GM23338 (cell line): ENCODE results near the gene SLC12A7. TPM values are rescaled to one million over a fixed set of nuclear protein-coding genes. Genes with fewer than 3 reads are reported as not detected.

Source experiments
- ATAC-seq: fragments of 200-7000 bp; cut with Tn5 transposase; 3 replicates; pipeline ENCODE4 v1.9.1; 2020
- DNase-seq: peaks from one replicate; pipeline ENCODE4 v3.0.0-alpha.2; 2015; ENCODE audit warnings: low spot score
- H2AFZ ChIP-seq: fragments of 200-600 bp; sonication (generic); 2 replicates; pipeline ENCODE4 v1.8.0; 2016; ENCODE audit warnings: antibody characterized with exemption, mild to moderate bottlenecking, moderate library complexity
- H3F3A ChIP-seq: fragments of 200-600 bp; sonication (generic); replicated peaks from 2 replicates; pipeline ENCODE4 v1.8.0; 2017; ENCODE audit warnings: antibody characterized with exemption, mixed run types, low read depth
- H3K27ac ChIP-seq: fragments of 200-600 bp; sonication (generic); 2 replicates; pipeline ENCODE4 v1.6.1; 2016; ENCODE audit warnings: low read depth
- H3K27me3 ChIP-seq: fragments of 200-600 bp; sonication (generic); 2 replicates; pipeline ENCODE4 v1.8.0; 2016; ENCODE audit warnings: mild to moderate bottlenecking, mixed run types, moderate library complexity; ENCODE audit not compliant: insufficient read depth
- H3K36me3 ChIP-seq: fragments of 200-600 bp; sonication (generic); 2 replicates; pipeline ENCODE4 v1.8.0; 2016; ENCODE audit warnings: mild to moderate bottlenecking; ENCODE audit not compliant: insufficient read depth
- H3K4me1 ChIP-seq: fragments of 200-600 bp; sonication (generic); 2 replicates; pipeline ENCODE4 v1.8.0; 2016; ENCODE audit warnings: mild to moderate bottlenecking, moderate library complexity; ENCODE audit not compliant: insufficient read depth
- H3K4me2 ChIP-seq: fragments of 200-600 bp; sonication (generic); 2 replicates; pipeline ENCODE4 v1.7.1; 2017; ENCODE audit warnings: mixed run types
- H3K4me3 ChIP-seq: fragments of 200-600 bp; sonication (generic); 2 replicates; pipeline ENCODE4 v1.6.1; 2016; ENCODE audit warnings: mixed run types
- H3K79me2 ChIP-seq: fragments of 200-600 bp; sonication (generic); replicated peaks from 2 replicates; pipeline ENCODE4 v1.8.0; 2017; ENCODE audit warnings: mild to moderate bottlenecking; ENCODE audit not compliant: insufficient read depth
- H3K9me2 ChIP-seq: fragments of 200-600 bp; sonication (generic); 2 replicates; pipeline ENCODE4 v1.8.0; 2017; ENCODE audit not compliant: insufficient read depth
- H4K20me1 ChIP-seq: fragments of 200-600 bp; sonication (generic); replicated peaks from 2 replicates; pipeline ENCODE4 v1.8.0; 2017; ENCODE audit warnings: mild to moderate bottlenecking; ENCODE audit not compliant: insufficient read depth
- H3K27ac Mint-ChIP-seq: 2 replicates; pipeline ENCODE4 v1.8.0; 2020; ENCODE audit warnings: inconsistent platforms, mild to moderate bottlenecking, moderate library complexity, mixed read lengths
- H3K27me3 Mint-ChIP-seq: 3 replicates; pipeline ENCODE4 v1.8.0; 2022; ENCODE audit warnings: low read depth, mild to moderate bottlenecking, moderate library complexity, mixed read lengths, inconsistent platforms; ENCODE audit not compliant: insufficient read depth, poor library complexity
- H3K36me3 Mint-ChIP-seq: 3 replicates; pipeline ENCODE4 v1.8.0; 2021; ENCODE audit warnings: low read depth, mild to moderate bottlenecking, inconsistent platforms, moderate library complexity, mixed read lengths
- H3K4me1 Mint-ChIP-seq: 3 replicates; pipeline ENCODE4 v1.8.0; 2020; ENCODE audit warnings: mild to moderate bottlenecking, inconsistent platforms, mixed read lengths
- H3K4me3 Mint-ChIP-seq: 3 replicates; pipeline ENCODE4 v1.8.0; 2021; ENCODE audit warnings: moderate library complexity, mild to moderate bottlenecking, inconsistent platforms, mixed read lengths
- H3K9me3 Mint-ChIP-seq: 3 replicates; pipeline ENCODE4 v1.8.0; 2020; ENCODE audit warnings: moderate library complexity, mild to moderate bottlenecking, inconsistent platforms, mixed read lengths
- CREB1 ChIP-seq: fragments of 250-450 bp; sonication (Bioruptor Pico); IDR thresholded peaks from 2 replicates; pipeline ENCODE4 v1.5.0; 2020; ENCODE audit warnings: low read depth, mild to moderate bottlenecking, moderate library complexity
- CTCF ChIP-seq, 2 experiments: fragments of 200-600 bp in 1 of 2; sonication (generic) in 1 of 2; conservative IDR thresholded peaks; 2 replicates each; pipeline versions ENCODE4 v1.5.1 to v1.6.1; 2016 to 2017; ENCODE audit warnings: antibody characterized with exemption in 2 of 2, low read depth in 2 of 2, mild to moderate bottlenecking in 2 of 2, moderate library complexity in 1 of 2
- ETS1 ChIP-seq: IDR thresholded peaks from 2 replicates; pipeline ENCODE4 v1.6.1; 2016; ENCODE audit warnings: antibody characterized with exemption
- EZH2 ChIP-seq: fragments of 200-600 bp; sonication (generic); IDR thresholded peaks from one replicate; pipeline ENCODE4 v1.8.0; 2017; ENCODE audit warnings: antibody characterized with exemption, mild to moderate bottlenecking, low read depth; ENCODE audit not compliant: unreplicated experiment
- EZH2phosphoT487 ChIP-seq: fragments of 200-600 bp; sonication (generic); IDR thresholded peaks from one replicate; pipeline ENCODE4 v1.8.1; 2018; ENCODE audit warnings: antibody characterized with exemption; ENCODE audit not compliant: unreplicated experiment
- JUNB ChIP-seq: IDR thresholded peaks from one replicate; pipeline ENCODE4 v1.6.1; 2016; ENCODE audit warnings: antibody characterized with exemption; ENCODE audit not compliant: unreplicated experiment
- NANOG ChIP-seq: IDR thresholded peaks from 2 replicates; pipeline ENCODE4 v1.6.1; 2016; ENCODE audit warnings: antibody characterized with exemption, borderline replicate concordance
- POLR2AphosphoS5 ChIP-seq: IDR thresholded peaks from 2 replicates; pipeline ENCODE4 v1.6.1; 2016; ENCODE audit warnings: antibody characterized with exemption, low read depth
- REST ChIP-seq: IDR thresholded peaks from one replicate; pipeline ENCODE4 v1.6.1; 2018; ENCODE audit warnings: antibody characterized with exemption; ENCODE audit not compliant: unreplicated experiment
- STAT1 ChIP-seq: IDR thresholded peaks from one replicate; pipeline ENCODE4 v1.6.1; 2016; ENCODE audit warnings: antibody characterized with exemption; ENCODE audit not compliant: unreplicated experiment
- ZNF114 ChIP-seq: fragments of 250-450 bp; sonication (Bioruptor Pico); IDR thresholded peaks from 2 replicates; pipeline ENCODE4 v1.5.0; 2020; ENCODE audit warnings: mild to moderate bottlenecking, moderate library complexity
- ZNF331 ChIP-seq: fragments of 250-450 bp; sonication (Bioruptor Pico); IDR thresholded peaks from 2 replicates; pipeline ENCODE4 v1.5.0; 2020; ENCODE audit warnings: low read depth, mild to moderate bottlenecking, moderate library complexity
- polyA plus RNA-seq: library from polyadenylated mRNA; unstranded; fragments of >200 nt; fragmentation: Nextera tagmentation; extraction: Ambion mirVana; gene quantifications from 2 replicates; pipeline ENCODE4 v1.2.1, GENCODE V29; 2016
- total RNA-seq: library from RNA; depleted of rRNA; stranded (reverse); fragments of >200 nt; shearing (Covaris generic); gene quantifications from 2 replicates; pipeline ENCODE4 v1.2.3, GENCODE V29; 2014

Gene SLC12A7
- total and polyA plus RNA-seq, 2 experiments from 2014 or later: 7.4 to 32.2 TPM

GRCh38 chr5:1150866-1151265, 39.0 kb upstream of the SLC12A7 start:
- TF ChIP-seq ZNF331 (CRISPR knock-in tag): no peak
- no peak for TF ChIP-seq EZH2
- no peak for TF ChIP-seq CTCF (conservative IDR thresholded peaks at IDR 0.05; ENCODE audit: low read depth in 2 of 2)
- no peak for TF ChIP-seq POLR2AphosphoS5
- no peak for TF ChIP-seq NANOG
- TF ChIP-seq ZNF114 (CRISPR knock-in tag): no peak
- TF ChIP-seq CREB1 (CRISPR knock-in tag): no peak
- TF ChIP-seq REST: no peak
- TF ChIP-seq JUNB: no peak
- ATAC-seq (no peak), DNase-seq (no peak)
- Mint-ChIP-seq H3K4me3 (no peak overlapping the region), H3K9me3 (no peaks in the 10 kb centered on the region), H3K27me3 (peaks cover 10% of the 10 kb centered on the region), H3K27ac (0 out of 2 replicates have a peak overlapping the region, but pooled peaks have one; percentile 33), H3K4me1 (peaks cover 18% of the 10 kb centered on the region), H3K36me3 (no peaks in the 10 kb centered on the region)
- no peaks in the 10 kb centered on the region for H3K36me3 ChIP-seq
- H3K4me1 ChIP-seq: no peaks in the 10 kb centered on the region; the same call in 1 of the 2 replicates
- no peaks in the 10 kb centered on the region for H3K79me2 ChIP-seq
- H3K27me3 ChIP-seq: peaks cover 11% of the 10 kb centered on the region
- H3F3A ChIP-seq: no peaks in the 10 kb centered on the region
- no peaks in the 10 kb centered on the region for H4K20me1 ChIP-seq
- no peak overlapping the region for H3K27ac ChIP-seq
- no peak overlapping the region for H2AFZ ChIP-seq
- no peaks in the 10 kb centered on the region for H3K9me2 ChIP-seq
- H3K4me3 ChIP-seq: no peak overlapping the region
- no peak overlapping the region for H3K4me2 ChIP-seq

- Mint-ChIP-seq H3K36me3 (no peaks in the 10 kb centered on the region), H3K27ac (no peak overlapping the region), H3K4me1 (peaks cover 27% of the 10 kb centered on the region), H3K9me3 (no peaks in the 10 kb centered on the region), H3K4me3 (no peak overlapping the region), H3K27me3 (peaks cover 4% of the 10 kb centered on the region)
- H3K9me2 ChIP-seq: no peaks in the 10 kb centered on the region
- no peak overlapping the region for H3K4me3 ChIP-seq
- H2AFZ ChIP-seq: no peak overlapping the region
- H3K27me3 ChIP-seq: no peaks in the 10 kb centered on the region
- no peak overlapping the region for H3K27ac ChIP-seq
- H4K20me1 ChIP-seq: no peaks in the 10 kb centered on the region
- no peaks in the 10 kb centered on the region for H3K36me3 ChIP-seq
- DNase-seq (no peak), ATAC-seq (no peak)
- H3F3A ChIP-seq: no peaks in the 10 kb centered on the region
- no peaks in the 10 kb centered on the region for H3K79me2 ChIP-seq
- no peak overlapping the region for H3K4me2 ChIP-seq
- no peaks in the 10 kb centered on the region; the same call in 1 of the 2 replicates for H3K4me1 ChIP-seq
- TF ChIP-seq EZH2 (no peak), EZH2phosphoT487 (no peak), ZNF114 (CRISPR knock-in tag) (no peak), CREB1 (CRISPR knock-in tag) (no peak), POLR2AphosphoS5 (no peak), NANOG (no peak), CTCF (conservative IDR thresholded peaks at IDR 0.05; ENCODE audit: low read depth in 2 of 2) (no peak), JUNB (no peak), STAT1 (no peak), ZNF331 (CRISPR knock-in tag) (no peak), ETS1 (no peak)
Observed at GRCh38 chr5:1144638-1145396, 33.0 kb upstream of the SLC12A7 start.
